Fibroblast of skin of left quadriceps (primary cell): ENCODE data around the gene SLC25A34.

Experiments
- DNase-seq, 2 experiments: peaks; one replicate each; pipeline ENCODE4 v3.0.0-alpha.2; 2013; ENCODE audit warnings: low read depth in 2 of 2

SLC25A34 gene

GRCh38 chr1:15714406-15715136, 21.5 kb upstream of the SLC25A34 start:
- no peak for DNase-seq

- DNase-seq: no peak
Observed at GRCh38 chr1:15717418-15718125, 18.5 kb upstream of the SLC25A34 start.

GRCh38 chr1:15718199-15718601, 17.9 kb upstream of the SLC25A34 start:
- no peak for DNase-seq

- no peak for DNase-seq
Observed at GRCh38 chr1:15719381-15720120, 16.5 kb upstream of the SLC25A34 start.

GRCh38 chr1:15720861-15721260, 15.2 kb upstream of the SLC25A34 start:
- no peak for DNase-seq

GRCh38 chr1:15722411-15722810, 13.6 kb upstream of the SLC25A34 start:
- DNase-seq: no peak

GRCh38 chr1:15722836-15723532, 13.1 kb upstream of the SLC25A34 start:
- no peak for DNase-seq

- DNase-seq: no peak
Observed at GRCh38 chr1:15723631-15724246, 12.3 kb upstream of the SLC25A34 start.

- no peak for DNase-seq
Observed at GRCh38 chr1:15724949-15725880, 10.8 kb upstream of the SLC25A34 start.

- no peak for DNase-seq
Observed at GRCh38 chr1:15726508-15726907, 9.6 kb upstream of the SLC25A34 start.

- no peak for DNase-seq
Observed at GRCh38 chr1:15727021-15727420, 9.0 kb upstream of the SLC25A34 start.

GRCh38 chr1:15727424-15727823, 8.6 kb upstream of the SLC25A34 start:
- DNase-seq: no peak

- DNase-seq: no peak
Observed at GRCh38 chr1:15727866-15728534, 8.1 kb upstream of the SLC25A34 start.

GRCh38 chr1:15728937-15729657, 7.0 kb upstream of the SLC25A34 start:
- no peak for DNase-seq

GRCh38 chr1:15730423-15730822, 5.6 kb upstream of the SLC25A34 start:
- DNase-seq: no peak

- DNase-seq: no peak
Observed at GRCh38 chr1:15730936-15731335, 5.1 kb upstream of the SLC25A34 start.

GRCh38 chr1:15731735-15732685, 4.0 kb upstream of the SLC25A34 start:
- no peak for DNase-seq

GRCh38 chr1:15732686-15733081, 3.4 kb upstream of the SLC25A34 start:
- DNase-seq: no peak
